Endothelial cell of umbilical vein (primary cell): ENCODE results near the gene NAA11. TPM values are rescaled to one million over a fixed set of nuclear protein-coding genes. Genes with fewer than 3 reads are reported as not detected.

Source experiments
- BruUV-seq: library from RNA; stranded (reverse); fragments of 400-500 nt; replicated peaks from 2 replicates; lab custom pipeline; 2021; lab: Mats Ljungman, UMichigan
- CTCF ChIA-PET: fragments of 300-600, 350-600 bp; sonication (Branson Sonifier 250); formaldehyde crosslinking; loops from one replicate; lab custom pipeline; 2021; ENCODE audit warnings: antibody characterized with exemption, inconsistent platforms; lab: Charles Lee
- POLR2A ChIA-PET: fragments of 300-600, 350-600 bp; sonication (Branson Sonifier 250); formaldehyde crosslinking; loops from one replicate; lab custom pipeline; 2021; ENCODE audit warnings: antibody characterized with exemption, inconsistent platforms; lab: Charles Lee
- DNase-seq: peaks from one replicate; pipeline ENCODE4 v3.0.0-alpha.2; 2011; ENCODE audit warnings: low read depth, low spot score
- FAIRE-seq: peaks from 2 replicates; lab custom pipeline; 2011; peaks lifted over from hg19 to GRCh38; lab: Jason Lieb, UNC
- H2AFZ ChIP-seq: 2 replicates; pipeline ENCODE4 v1.6.0; 2012; ENCODE audit warnings: low read depth, low read length, control low read depth, inconsistent platforms
- H3K27ac ChIP-seq: 2 replicates; pipeline ENCODE4 v1.5.1; 2011; ENCODE audit warnings: low read depth, mild to moderate bottlenecking, control low read depth, low read length, moderate library complexity; ENCODE audit not compliant: insufficient read depth
- H3K27me3 ChIP-seq, 2 experiments: 2 replicates each; pipeline versions ENCODE4 v1.6.0 to v1.6.1; 2011; ENCODE audit warnings: low read length in 2 of 2, mixed read lengths in 1 of 2; ENCODE audit not compliant: control insufficient read depth in 2 of 2, insufficient read depth in 2 of 2
- H3K36me3 ChIP-seq, 2 experiments: 2 replicates in 1 of 2; 3 replicates in 1 of 2; pipeline ENCODE4 v1.5.1; 2011; ENCODE audit warnings: low read length in 2 of 2, mild to moderate bottlenecking in 1 of 2, moderate library complexity in 1 of 2; ENCODE audit not compliant: control insufficient read depth in 2 of 2, insufficient read depth in 2 of 2; ENCODE audit errors: extremely low read depth in 1 of 2
- H3K4me1 ChIP-seq: 3 replicates; pipeline ENCODE4 v1.5.1; 2011; ENCODE audit warnings: mild to moderate bottlenecking, low read length; ENCODE audit not compliant: control insufficient read depth, insufficient read depth; ENCODE audit errors: extremely low read depth
- H3K4me2 ChIP-seq: 2 replicates; pipeline ENCODE4 v1.6.1; 2011; ENCODE audit warnings: low read length, control low read depth, mixed read lengths; ENCODE audit not compliant: insufficient read depth
- H3K4me3 ChIP-seq, 3 experiments: fragments of 200-600 bp in 1 of 3; sonication (generic), shearing (Covaris generic) in 1 of 3; replicated peaks in 1 of 3; 2 replicates each; pipeline ENCODE4 v1.5.1; 2011 to 2016; ENCODE audit warnings: control low read depth in 3 of 3, low read length in 3 of 3, mild to moderate bottlenecking in 2 of 3, inconsistent platforms in 1 of 3, low read depth in 1 of 3, moderate library complexity in 1 of 3; ENCODE audit not compliant: insufficient read depth in 1 of 3
- H3K79me2 ChIP-seq: 2 replicates; pipeline ENCODE4 v1.6.0; 2012; ENCODE audit warnings: low read length, inconsistent platforms; ENCODE audit not compliant: control insufficient read depth, insufficient read depth
- H3K9ac ChIP-seq: replicated peaks from 2 replicates; pipeline ENCODE3; 2011; ENCODE audit warnings: low read length, control low read depth; ENCODE audit not compliant: insufficient read depth; ENCODE audit errors: extremely low read depth
- H3K9me1 ChIP-seq: replicated peaks from 3 replicates; pipeline ENCODE4 v1.6.0; 2011; ENCODE audit warnings: mild to moderate bottlenecking, low read length; ENCODE audit not compliant: control insufficient read depth, insufficient read depth; ENCODE audit errors: extremely low read depth
- H3K9me3 ChIP-seq: replicated peaks from 2 replicates; pipeline ENCODE4 v1.5.1; 2012; ENCODE audit warnings: low read length, inconsistent platforms; ENCODE audit not compliant: control insufficient read depth, insufficient read depth
- H4K20me1 ChIP-seq: replicated peaks from 2 replicates; pipeline ENCODE3; 2011; ENCODE audit warnings: mild to moderate bottlenecking, low read length; ENCODE audit not compliant: control insufficient read depth, insufficient read depth; ENCODE audit errors: extremely low read depth
- EZH2 ChIP-seq: IDR thresholded peaks from 2 replicates; pipeline ENCODE4 v1.6.1; 2012; ENCODE audit warnings: borderline replicate concordance, low read depth, mild to moderate bottlenecking, moderate library complexity, low read length, inconsistent platforms; ENCODE audit not compliant: severe bottlenecking
- FOS ChIP-seq: IDR thresholded peaks from 2 replicates; pipeline ENCODE4 v1.6.1; 2011; ENCODE audit warnings: mild to moderate bottlenecking, low read length, moderate library complexity, borderline replicate concordance; ENCODE audit not compliant: insufficient read depth
- GATA2 ChIP-seq: IDR thresholded peaks from 2 replicates; pipeline ENCODE4 v1.7.0; 2011; ENCODE audit warnings: low read depth, mild to moderate bottlenecking, moderate library complexity, mixed read lengths, low read length; ENCODE audit not compliant: insufficient read length, insufficient read depth
- JUN ChIP-seq: IDR thresholded peaks from 2 replicates; pipeline ENCODE4 v1.6.1; 2011; ENCODE audit warnings: borderline replicate concordance, low read depth; ENCODE audit not compliant: insufficient read length, insufficient read depth
- MYC ChIP-seq: IDR thresholded peaks from one replicate; pipeline ENCODE4 v1.6.1; 2011; ENCODE audit warnings: mild to moderate bottlenecking, low read depth, low read length
- POLR2A ChIP-seq: IDR thresholded peaks from 2 replicates; pipeline ENCODE4 v1.6.1; 2012; ENCODE audit warnings: low read depth, mild to moderate bottlenecking, control low read depth, low read length
- POLR2AphosphoS5 ChIP-seq: IDR thresholded peaks from 2 replicates; pipeline ENCODE4 v1.6.1; 2012; ENCODE audit warnings: low read depth, mild to moderate bottlenecking, control low read depth, low read length, moderate library complexity; ENCODE audit not compliant: insufficient read depth
- dilution Hi-C: fragments of 300-500 bp; cut with MboI; formaldehyde crosslinking; loops from one replicate; pipeline ENCODE4 v1.15.0; 2019; ENCODE audit warnings: low sequenced_read_pairs; ENCODE audit not compliant: extremely low pct_ligation_motif_present
- intact Hi-C: fragments of 100-400 bp; cut with micrococcal nuclease; formaldehyde crosslinking; loops from one replicate; pipeline ENCODE4 v1.10.0; 2022
- polyA plus RNA-seq, 4 experiments: library from polyadenylated mRNA; depleted of rRNA in 3 of 4; stranded (reverse) in 3 of 4; unstranded in 1 of 4; fragments of >200 nt; gene quantifications; 2 replicates each; pipeline versions ENCODE4 v1.2.1 to v1.2.3, GENCODE V29; 2011 to 2012; ENCODE audit warnings: missing spikeins in 1 of 4
- total RNA-seq: library from RNA; stranded (reverse); gene quantifications from 2 replicates; pipeline ENCODE4 v1.2.3, GENCODE V29; 2021
- TF ChIP-seq, protein P1 (sequence below): IDR thresholded peaks from 2 replicates; pipeline ENCODE4 v1.6.1; 2011; ENCODE audit not compliant: insufficient read depth, insufficient read length
- TF ChIP-seq, protein P2 (sequence below), 2 donors: IDR thresholded peaks; 1 replicate in 1 of 2; 2 replicates in 1 of 2; pipeline ENCODE4 v1.5.1; 2011; ENCODE audit warnings: low read length in 2 of 2, mild to moderate bottlenecking in 2 of 2, moderate library complexity in 2 of 2, control low read depth in 1 of 2, inconsistent platforms in 1 of 2, low read depth in 1 of 2; ENCODE audit not compliant: insufficient read depth in 1 of 2; ENCODE audit errors: extremely low read depth in 1 of 2

The NAA11 gene
- total and polyA plus RNA-seq, 2 donors (not counting 3 experiments of a cell fraction or from before 2014, with no cell fraction given), result not detected

DNA sequence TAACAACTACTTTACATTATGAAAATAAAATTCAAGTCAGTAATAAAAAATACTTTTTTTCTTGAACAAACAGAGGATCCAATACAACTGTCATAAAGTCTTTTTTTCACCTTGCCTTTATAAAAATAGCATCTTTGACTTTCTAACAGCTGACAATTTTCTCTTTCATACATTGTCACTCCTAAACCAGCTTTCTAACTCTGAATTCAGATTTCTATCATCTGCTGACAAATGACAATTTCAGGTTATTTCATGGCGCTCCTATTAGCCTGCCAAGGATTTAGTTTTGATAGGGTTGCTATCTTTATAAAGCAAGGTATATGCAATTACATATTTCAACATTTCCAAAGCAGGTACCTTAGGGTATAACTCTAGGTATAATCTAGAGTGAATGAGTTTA, 14.6 kb downstream of the NAA11 start:
- H3K4me3 ChIP-seq, result no peak overlapping the region
- intact Hi-C loops, result no loop called here
- POLR2A ChIA-PET, result no interaction called here

More for the DNA sequence above, 14.6 kb downstream of the NAA11 start:
- H3K9me3 ChIP-seq, result no peaks in the 10 kb centered on the region
- no peak for TF ChIP-seq EZH2
- no peak for TF ChIP-seq FOS
- no peak for TF ChIP-seq POLR2A
- no peak for TF ChIP-seq JUN
- no peak for TF ChIP-seq MYC
- TF ChIP-seq GATA2, result no peak
- TF ChIP-seq, protein P1, sequence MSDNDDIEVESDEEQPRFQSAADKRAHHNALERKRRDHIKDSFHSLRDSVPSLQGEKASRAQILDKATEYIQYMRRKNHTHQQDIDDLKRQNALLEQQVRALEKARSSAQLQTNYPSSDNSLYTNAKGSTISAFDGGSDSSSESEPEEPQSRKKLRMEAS, result no peak
- TF ChIP-seq, protein P2, sequence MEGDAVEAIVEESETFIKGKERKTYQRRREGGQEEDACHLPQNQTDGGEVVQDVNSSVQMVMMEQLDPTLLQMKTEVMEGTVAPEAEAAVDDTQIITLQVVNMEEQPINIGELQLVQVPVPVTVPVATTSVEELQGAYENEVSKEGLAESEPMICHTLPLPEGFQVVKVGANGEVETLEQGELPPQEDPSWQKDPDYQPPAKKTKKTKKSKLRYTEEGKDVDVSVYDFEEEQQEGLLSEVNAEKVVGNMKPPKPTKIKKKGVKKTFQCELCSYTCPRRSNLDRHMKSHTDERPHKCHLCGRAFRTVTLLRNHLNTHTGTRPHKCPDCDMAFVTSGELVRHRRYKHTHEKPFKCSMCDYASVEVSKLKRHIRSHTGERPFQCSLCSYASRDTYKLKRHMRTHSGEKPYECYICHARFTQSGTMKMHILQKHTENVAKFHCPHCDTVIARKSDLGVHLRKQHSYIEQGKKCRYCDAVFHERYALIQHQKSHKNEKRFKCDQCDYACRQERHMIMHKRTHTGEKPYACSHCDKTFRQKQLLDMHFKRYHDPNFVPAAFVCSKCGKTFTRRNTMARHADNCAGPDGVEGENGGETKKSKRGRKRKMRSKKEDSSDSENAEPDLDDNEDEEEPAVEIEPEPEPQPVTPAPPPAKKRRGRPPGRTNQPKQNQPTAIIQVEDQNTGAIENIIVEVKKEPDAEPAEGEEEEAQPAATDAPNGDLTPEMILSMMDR (IDR thresholded peaks at IDR 0.05; ENCODE audit: extremely low read depth in 1 of 2, insufficient read depth in 1 of 2, low read depth in 1 of 2, low read length in 2 of 2), result no peak
- TF ChIP-seq POLR2AphosphoS5, result no peak
- no peak for DNase-seq
- no peak overlapping the region for H3K4me2 ChIP-seq
- dilution Hi-C loops, result no loop called here
- no peaks in the 10 kb centered on the region for H4K20me1 ChIP-seq
- no peak for FAIRE-seq
- no peaks in the 10 kb centered on the region for H3K4me1 ChIP-seq
- no peaks in the 10 kb centered on the region for H3K79me2 ChIP-seq
- no peaks in the 10 kb centered on the region for H3K9me1 ChIP-seq
- no TSS peak for BruUV-seq
- H3K27ac ChIP-seq, result no peak overlapping the region
- no peaks in the 10 kb centered on the region for H3K27me3 ChIP-seq
- no peaks in the 10 kb centered on the region for H3K36me3 ChIP-seq
- CTCF ChIA-PET, result no interaction called here
- no peak overlapping the region for H2AFZ ChIP-seq
- H3K9ac ChIP-seq, result no peak overlapping the region
